SKM-1 treated with dmso at 0.1 percent for 144 hours (cell line): ENCODE results near the gene MYO1F.
"Not testable (repeated sequence)": the region's sequence is repeated elsewhere in the genome, so short reads cannot be mapped to it uniquely, and the experiment has no call there.

Experiments used
- DNase-seq: peaks from one replicate; lab custom pipeline; 2025; ENCODE audit not compliant: unreplicated experiment; lab: John Stamatoyannopoulos, UW

The MYO1F gene

GRCh38 chr19:8600816-8601215 lies 23.6 kb upstream of the MYO1F start:
- DNase-seq = no peak

GRCh38 chr19:8600064-8600463 lies 22.8 kb upstream of the MYO1F start:
- DNase-seq = no peak

- DNase-seq = no peak
These were observed 18.9 kb upstream of the MYO1F start for GRCh38 chr19:8596168-8596567.

GRCh38 chr19:8595651-8596050 lies 18.4 kb upstream of the MYO1F start:
- no peak for DNase-seq

GRCh38 chr19:8593931-8594330 lies 16.7 kb upstream of the MYO1F start:
- peak; percentile 29 for DNase-seq

GRCh38 chr19:8592231-8593009 lies 15.2 kb upstream of the MYO1F start:
- peak; percentile 12 for DNase-seq

GRCh38 chr19:8589177-8589714 lies 12.0 kb upstream of the MYO1F start:
- DNase-seq = no peak

- peak; percentile 48 for DNase-seq
These were observed 8.9 kb upstream of the MYO1F start for GRCh38 chr19:8585894-8586750.

- DNase-seq = no peak
These were observed 8.0 kb upstream of the MYO1F start for GRCh38 chr19:8584965-8585893.

GRCh38 chr19:8580710-8581281 lies 3.6 kb upstream of the MYO1F start:
- DNase-seq = peak; percentile 83

- peak; percentile 53 for DNase-seq
These were observed 1.5 kb upstream of the MYO1F start for GRCh38 chr19:8578642-8579265.

- DNase-seq = no peak
These were observed 499 bp upstream of the MYO1F start for GRCh38 chr19:8577741-8578140.

GRCh38 chr19:8576273-8576993 lies 809 bp downstream of the MYO1F start:
- DNase-seq = peak; percentile 80

GRCh38 chr19:8575467-8575997 lies 1.7 kb downstream of the MYO1F start:
- DNase-seq = no peak

GRCh38 chr19:8574619-8574922 lies 2.7 kb downstream of the MYO1F start:
- DNase-seq = not testable (repeated sequence)

- DNase-seq = no peak
These were observed 3.9 kb downstream of the MYO1F start for GRCh38 chr19:8573316-8573715.

GRCh38 chr19:8571006-8571411 lies 6.2 kb downstream of the MYO1F start:
- DNase-seq = peak; percentile 92

GRCh38 chr19:8569066-8569771 lies 8.0 kb downstream of the MYO1F start:
- DNase-seq = peak; percentile 97
